SU-DHL-6 (cell line): ENCODE measurements around the gene LTK.

Experiments
- H2AFZ ChIP-seq: fragments of 200-600 bp; sonication (generic); 2 replicates; pipeline ENCODE4 v1.6.1; 2014; ENCODE audit warnings: low read depth, mild to moderate bottlenecking, moderate library complexity, mixed read lengths, antibody characterized with exemption, low read length; ENCODE audit not compliant: severe bottlenecking
- H3F3A ChIP-seq: fragments of 200-600 bp; shearing (Covaris generic); 2 replicates; pipeline ENCODE4 v1.6.0; 2016; ENCODE audit warnings: antibody characterized with exemption, mild to moderate bottlenecking; ENCODE audit not compliant: insufficient read depth
- H3K27ac ChIP-seq: fragments of 200-600 bp; sonication (generic); 2 replicates; pipeline ENCODE4 v1.5.1; 2016; ENCODE audit warnings: low read depth, mild to moderate bottlenecking, low read length, moderate library complexity, mixed read lengths
- H3K27me3 ChIP-seq: fragments of 200-600 bp; sonication (generic), shearing (Covaris generic); 2 replicates; pipeline ENCODE4 v1.6.0; 2014; ENCODE audit warnings: mild to moderate bottlenecking, low read length
- H3K36me3 ChIP-seq: fragments of 200-600 bp; sonication (generic); 2 replicates; pipeline ENCODE4 v1.6.1; 2014; ENCODE audit warnings: mild to moderate bottlenecking, low read length, mixed read lengths
- H3K4me2 ChIP-seq: fragments of 300-600, 200-600 bp; shearing (Covaris generic), sonication (generic); 2 replicates; pipeline ENCODE4 v1.6.0; 2014; ENCODE audit warnings: low read length, low read depth, mild to moderate bottlenecking; ENCODE audit not compliant: poor library complexity, severe bottlenecking
- H3K4me3 ChIP-seq: fragments of 200-600 bp; sonication (generic); 2 replicates; pipeline ENCODE4 v1.5.1; 2014; ENCODE audit warnings: antibody characterized with exemption, low read length, mild to moderate bottlenecking, mixed read lengths; ENCODE audit not compliant: insufficient read depth, poor library complexity, severe bottlenecking
- H3K79me2 ChIP-seq: fragments of 200-600 bp; sonication (generic); 2 replicates; pipeline ENCODE4 v1.6.1; 2014; ENCODE audit warnings: mild to moderate bottlenecking, low read length, moderate library complexity; ENCODE audit not compliant: insufficient read depth
- H3K9ac ChIP-seq: fragments of 200-600 bp; sonication (generic); 2 replicates; pipeline ENCODE4 v1.7.0; 2014; ENCODE audit warnings: mild to moderate bottlenecking, low read length
- H3K9me2 ChIP-seq: fragments of 200-600 bp; sonication (generic); replicated peaks from 2 replicates; pipeline ENCODE4 v1.6.1; 2014; ENCODE audit warnings: low read length; ENCODE audit not compliant: insufficient read depth
- H3K9me3 ChIP-seq: fragments of 200-600 bp; sonication (generic); 2 replicates; pipeline ENCODE4 v1.6.1; 2014; ENCODE audit warnings: low read length, mixed read lengths; ENCODE audit not compliant: insufficient read depth
- H4K20me1 ChIP-seq: fragments of 200-600 bp; sonication (generic); 2 replicates; pipeline ENCODE4 v1.6.1; 2014; ENCODE audit warnings: low read depth, mild to moderate bottlenecking, antibody characterized with exemption, low read length, moderate library complexity, mixed read lengths
- EZH2phosphoT487 ChIP-seq: fragments of 200-600 bp; sonication (generic), shearing (Covaris generic); conservative IDR thresholded peaks from 2 replicates; pipeline ENCODE4 v1.6.1; 2018; ENCODE audit warnings: mild to moderate bottlenecking, antibody characterized with exemption, low read length, moderate library complexity, mixed read lengths
- TF ChIP-seq, protein P1 (sequence below): fragments of 200-600 bp; sonication (generic); IDR thresholded peaks from one replicate; pipeline ENCODE4 v1.5.1; 2017; ENCODE audit warnings: antibody characterized with exemption, mild to moderate bottlenecking, low read length, moderate library complexity; ENCODE audit not compliant: insufficient read depth, poor library complexity, severe bottlenecking

The LTK gene

DNA sequence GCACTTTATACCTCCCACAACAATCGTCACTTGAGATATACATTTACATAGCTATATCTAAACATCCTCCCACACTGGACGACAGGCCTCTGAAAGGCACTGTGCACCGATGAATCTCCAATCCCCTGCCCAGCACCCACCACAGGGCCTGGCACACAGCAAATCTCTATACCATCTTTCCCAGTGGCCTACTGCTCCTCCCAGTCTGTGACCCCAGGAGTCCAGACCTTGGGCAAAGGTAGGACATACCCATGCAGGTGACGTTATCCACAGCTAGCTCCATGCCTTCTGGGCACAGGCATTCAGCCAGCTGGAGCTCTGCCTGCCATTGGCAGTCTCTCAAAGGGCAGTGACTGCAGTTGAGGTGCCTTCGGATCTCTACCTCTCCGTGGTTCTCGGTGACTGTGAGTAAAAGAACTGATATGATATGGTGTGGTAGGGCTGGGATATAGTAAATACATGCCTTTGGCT lies 5.8 kb downstream of the LTK start:
- H3K9me3 ChIP-seq: no peaks in the 10 kb centered on the region
- H3K27ac ChIP-seq: no peak overlapping the region
- H3K9me2 ChIP-seq: no peaks in the 10 kb centered on the region
- no peak overlapping the region for H3K9ac ChIP-seq
- H3K79me2 ChIP-seq: no peaks in the 10 kb centered on the region
- H3F3A ChIP-seq: no peaks in the 10 kb centered on the region
- TF ChIP-seq EZH2phosphoT487: no peak
- TF ChIP-seq, protein P1, sequence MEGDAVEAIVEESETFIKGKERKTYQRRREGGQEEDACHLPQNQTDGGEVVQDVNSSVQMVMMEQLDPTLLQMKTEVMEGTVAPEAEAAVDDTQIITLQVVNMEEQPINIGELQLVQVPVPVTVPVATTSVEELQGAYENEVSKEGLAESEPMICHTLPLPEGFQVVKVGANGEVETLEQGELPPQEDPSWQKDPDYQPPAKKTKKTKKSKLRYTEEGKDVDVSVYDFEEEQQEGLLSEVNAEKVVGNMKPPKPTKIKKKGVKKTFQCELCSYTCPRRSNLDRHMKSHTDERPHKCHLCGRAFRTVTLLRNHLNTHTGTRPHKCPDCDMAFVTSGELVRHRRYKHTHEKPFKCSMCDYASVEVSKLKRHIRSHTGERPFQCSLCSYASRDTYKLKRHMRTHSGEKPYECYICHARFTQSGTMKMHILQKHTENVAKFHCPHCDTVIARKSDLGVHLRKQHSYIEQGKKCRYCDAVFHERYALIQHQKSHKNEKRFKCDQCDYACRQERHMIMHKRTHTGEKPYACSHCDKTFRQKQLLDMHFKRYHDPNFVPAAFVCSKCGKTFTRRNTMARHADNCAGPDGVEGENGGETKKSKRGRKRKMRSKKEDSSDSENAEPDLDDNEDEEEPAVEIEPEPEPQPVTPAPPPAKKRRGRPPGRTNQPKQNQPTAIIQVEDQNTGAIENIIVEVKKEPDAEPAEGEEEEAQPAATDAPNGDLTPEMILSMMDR: no peak
- H2AFZ ChIP-seq: no peak overlapping the region
- H3K4me3 ChIP-seq: no peak overlapping the region
- no peaks in the 10 kb centered on the region for H3K27me3 ChIP-seq
- H4K20me1 ChIP-seq: no peaks in the 10 kb centered on the region
- H3K36me3 ChIP-seq: no peaks in the 10 kb centered on the region
- no peak overlapping the region for H3K4me2 ChIP-seq

DNA sequence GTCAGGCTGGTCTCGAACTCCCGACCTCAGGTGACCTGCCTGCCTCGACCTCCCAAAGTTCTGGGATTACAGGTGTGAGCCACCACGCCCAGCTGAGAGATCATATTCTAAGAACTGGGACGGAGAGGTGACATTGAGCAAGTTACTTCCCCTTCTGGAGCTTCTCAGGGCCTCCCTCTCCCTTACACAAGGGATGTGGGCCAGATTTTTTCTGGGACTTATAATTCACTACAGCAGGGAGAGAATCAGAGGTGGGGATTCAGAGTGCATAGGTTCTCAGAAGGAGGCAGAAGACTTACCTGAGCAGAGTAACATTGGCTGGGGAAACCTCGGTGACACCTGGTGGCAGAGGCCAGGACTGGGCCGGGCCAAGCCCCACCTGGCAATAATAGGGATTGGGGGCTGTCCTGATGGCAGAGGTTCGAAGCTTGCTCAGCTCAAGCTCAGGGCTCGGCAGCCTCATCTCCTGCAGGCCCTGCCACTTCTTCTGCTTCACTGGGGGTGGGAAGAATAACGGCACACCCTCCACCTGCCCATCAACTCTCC lies 6.8 kb downstream of the LTK start:
- H3K27me3 ChIP-seq: no peaks in the 10 kb centered on the region
- no peaks in the 10 kb centered on the region for H3K79me2 ChIP-seq
- H3K9me3 ChIP-seq: no peaks in the 10 kb centered on the region
- TF ChIP-seq, protein P1: no peak
- no peak overlapping the region for H3K27ac ChIP-seq
- no peak overlapping the region for H3K4me2 ChIP-seq
- no peaks in the 10 kb centered on the region for H4K20me1 ChIP-seq
- H2AFZ ChIP-seq: no peak overlapping the region
- no peaks in the 10 kb centered on the region for H3K9me2 ChIP-seq
- no peak overlapping the region for H3K9ac ChIP-seq
- H3K36me3 ChIP-seq: no peaks in the 10 kb centered on the region
- H3F3A ChIP-seq: no peaks in the 10 kb centered on the region
- H3K4me3 ChIP-seq: no peak overlapping the region

DNA sequence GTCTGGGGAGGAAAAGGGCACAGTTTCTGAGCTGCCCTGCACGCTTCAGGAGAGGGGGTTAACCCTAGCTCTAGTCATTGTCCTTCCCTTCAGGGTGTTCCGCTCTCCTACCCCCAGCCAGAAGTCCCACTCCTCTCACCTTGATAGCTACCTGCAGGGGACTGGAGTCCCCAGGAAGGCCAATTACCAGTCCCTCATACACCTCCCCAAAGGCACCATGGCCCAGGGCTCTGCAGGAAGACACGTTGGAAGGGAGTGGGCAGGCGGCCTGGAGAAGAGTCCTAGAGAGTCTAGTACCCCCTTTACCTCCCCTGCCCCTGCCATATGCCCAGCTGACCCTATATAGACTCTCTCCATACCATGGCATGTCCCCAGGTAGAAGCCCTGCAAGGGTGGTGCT lies 7.9 kb downstream of the LTK start:
- TF ChIP-seq, protein P1: no peak
- TF ChIP-seq EZH2phosphoT487: no peak
- Histone ChIP-seq H4K20me1 (no peaks in the 10 kb centered on the region), H3K27ac (no peak overlapping the region), H3K4me2 (no peak overlapping the region), H3K9ac (no peak overlapping the region), H3K9me3 (no peaks in the 10 kb centered on the region), H3K4me3 (no peak overlapping the region), H3K9me2 (no peaks in the 10 kb centered on the region), H3K27me3 (no peaks in the 10 kb centered on the region), H3F3A (no peaks in the 10 kb centered on the region), H2AFZ (no peak overlapping the region), H3K79me2 (no peaks in the 10 kb centered on the region), H3K36me3 (no peaks in the 10 kb centered on the region)
